Glutamatergic neuron (in vitro differentiated cells): ENCODE results near the gene AMZ1. TPM values are rescaled to one million over a fixed set of nuclear protein-coding genes. Genes with fewer than 3 reads are reported as not detected.

Experiments
- DNase-seq: peaks from one replicate; pipeline ENCODE4 v3.0.0; 2022
- H3K27ac Mint-ChIP-seq: one replicate; pipeline ENCODE4 v1.8.0; 2020; ENCODE audit warnings: mild to moderate bottlenecking, mixed read lengths, inconsistent platforms; ENCODE audit not compliant: unreplicated experiment
- H3K27me3 Mint-ChIP-seq: one replicate; pipeline ENCODE4 v1.8.0; 2020; ENCODE audit warnings: mild to moderate bottlenecking, moderate library complexity, mixed read lengths, inconsistent platforms; ENCODE audit not compliant: unreplicated experiment
- H3K36me3 Mint-ChIP-seq: one replicate; pipeline ENCODE4 v1.8.0; 2020; ENCODE audit warnings: mild to moderate bottlenecking, mixed read lengths, inconsistent platforms; ENCODE audit not compliant: unreplicated experiment
- H3K4me1 Mint-ChIP-seq: one replicate; pipeline ENCODE4 v1.8.0; 2020; ENCODE audit warnings: mild to moderate bottlenecking, low read depth, mixed read lengths, inconsistent platforms; ENCODE audit not compliant: unreplicated experiment
- H3K4me3 Mint-ChIP-seq: one replicate; pipeline ENCODE4 v1.8.0; 2020; ENCODE audit warnings: mild to moderate bottlenecking, mixed read lengths, inconsistent platforms; ENCODE audit not compliant: unreplicated experiment
- H3K9me3 Mint-ChIP-seq: one replicate; pipeline ENCODE4 v1.8.0; 2020; ENCODE audit warnings: mild to moderate bottlenecking, moderate library complexity, mixed read lengths, inconsistent platforms; ENCODE audit not compliant: unreplicated experiment
- CTCF ChIP-seq: fragments of 200-600 bp; sonication (generic); IDR thresholded peaks from one replicate; pipeline ENCODE4 v1.5.0; 2021; ENCODE audit not compliant: partially characterized antibody, unreplicated experiment
- total RNA-seq: library from RNA; stranded (reverse); fragmentation: NEBNext Ultra II Directional; extraction: Animal tissue kit (Norgen Biotek cat#: 25700); gene quantifications from one replicate; pipeline ENCODE4 v1.2.1, GENCODE V29; 2021; ENCODE audit not compliant: unreplicated experiment

The AMZ1 gene
- total RNA-seq, 1 donor from 2014 or later = 0.15 TPM

- TF ChIP-seq CTCF = no peak
- peaks cover 6% of the 10 kb centered on the region for H3K9me3 Mint-ChIP-seq
- no peak overlapping the region for H3K27ac Mint-ChIP-seq
- peaks cover 7% of the 10 kb centered on the region for H3K27me3 Mint-ChIP-seq
- H3K4me1 Mint-ChIP-seq = peaks cover 34% of the 10 kb centered on the region
- no peak overlapping the region for H3K4me3 Mint-ChIP-seq
- no peak for DNase-seq
- no peaks in the 10 kb centered on the region for H3K36me3 Mint-ChIP-seq
Measured at GRCh38 chr7:2718296-2718965, 30.4 kb downstream of the AMZ1 start.

- H3K4me1 Mint-ChIP-seq = peaks cover 32% of the 10 kb centered on the region
- H3K27ac Mint-ChIP-seq = no peak overlapping the region
- H3K36me3 Mint-ChIP-seq = no peaks in the 10 kb centered on the region
- H3K9me3 Mint-ChIP-seq = peaks cover 6% of the 10 kb centered on the region
- no peak overlapping the region for H3K4me3 Mint-ChIP-seq
- TF ChIP-seq CTCF = peak; percentile 61
- peak; percentile 50 for DNase-seq
- H3K27me3 Mint-ChIP-seq = peaks cover 7% of the 10 kb centered on the region
Measured at GRCh38 chr7:2719007-2719406, 31.0 kb downstream of the AMZ1 start.

- DNase-seq = no peak
- no peak for TF ChIP-seq CTCF
- Mint-ChIP-seq H3K27ac (no peak overlapping the region), H3K27me3 (peaks cover 7% of the 10 kb centered on the region), H3K4me1 (peaks cover 22% of the 10 kb centered on the region), H3K36me3 (no peaks in the 10 kb centered on the region), H3K4me3 (no peak overlapping the region), H3K9me3 (peaks cover 6% of the 10 kb centered on the region)
Measured at GRCh38 chr7:2720024-2720423, 32.0 kb downstream of the AMZ1 start.

GRCh38 chr7:2721842-2722241 lies 33.8 kb downstream of the AMZ1 start:
- H3K9me3 Mint-ChIP-seq = no peaks in the 10 kb centered on the region
- H3K4me1 Mint-ChIP-seq = peaks cover 5% of the 10 kb centered on the region
- DNase-seq = no peak
- no peak overlapping the region for H3K4me3 Mint-ChIP-seq
- peaks cover 2% of the 10 kb centered on the region for H3K27me3 Mint-ChIP-seq
- no peak overlapping the region for H3K27ac Mint-ChIP-seq
- TF ChIP-seq CTCF = no peak
- H3K36me3 Mint-ChIP-seq = no peaks in the 10 kb centered on the region

- Mint-ChIP-seq H3K4me1 (peaks cover 3% of the 10 kb centered on the region), H3K4me3 (no peak overlapping the region), H3K36me3 (no peaks in the 10 kb centered on the region), H3K27me3 (no peaks in the 10 kb centered on the region), H3K9me3 (no peaks in the 10 kb centered on the region), H3K27ac (no peak overlapping the region)
- TF ChIP-seq CTCF = no peak
- no peak for DNase-seq
Measured at GRCh38 chr7:2722591-2722990, 34.6 kb downstream of the AMZ1 start.
